Sigmoid colon (tissue), 7 donors: Measurements from ENCODE around the gene MAGEA1. TPM values are rescaled to one million over a fixed set of nuclear protein-coding genes. Genes with fewer than 3 reads are reported as not detected.

Experiments
- DNase-seq: peaks from one replicate; pipeline ENCODE4 v3.0.0-alpha.2; 2019
- H3K27ac ChIP-seq, 4 donors: fragments of 200-600 bp; sonication (generic); one replicate each; pipeline ENCODE4 v1.5.1; 2016 to 2019; ENCODE audit warnings: mild to moderate bottlenecking in 1 of 4
- H3K27me3 ChIP-seq, 3 donors: fragments of 200-600 bp; sonication (generic); one replicate each; pipeline ENCODE4 v1.5.1; 2019; ENCODE audit warnings: mild to moderate bottlenecking in 1 of 3
- H3K36me3 ChIP-seq, 4 donors: fragments of 200-600 bp; sonication (generic); one replicate each; pipeline ENCODE4 v1.5.1; 2016 to 2019
- H3K4me1 ChIP-seq, 4 donors: fragments of 200-600 bp; sonication (generic); one replicate each; pipeline ENCODE4 v1.5.1; 2017 to 2019
- H3K4me3 ChIP-seq, 4 donors: fragments of 200-600 bp; sonication (generic); one replicate each; pipeline ENCODE4 v1.5.1; 2017 to 2019; ENCODE audit warnings: mild to moderate bottlenecking in 2 of 4, moderate library complexity in 1 of 4
- H3K9me3 ChIP-seq, 4 donors: fragments of 200-600 bp in 3 of 4; sonication (generic) in 3 of 4; one replicate each; pipeline versions ENCODE4 v1.5.1 to v1.6.1; 2013 to 2019
- CTCF ChIP-seq, 4 experiments: fragments of 450-650 bp in 3 of 4; fragments of 200-600 bp in 1 of 4; IDR thresholded peaks; one replicate each; pipeline ENCODE4 v1.5.1; 2016 to 2019; ENCODE audit warnings: antibody characterized with exemption in 4 of 4, mild to moderate bottlenecking in 3 of 4, moderate library complexity in 2 of 4
- EP300 ChIP-seq, 4 donors: sonication (generic); formaldehyde crosslinking; IDR thresholded peaks; one replicate each; pipeline ENCODE4 v1.6.1; 2017; ENCODE audit warnings: antibody characterized with exemption in 4 of 4
- POLR2A ChIP-seq, 2 donors: fragments of 450-650 bp; IDR thresholded peaks; one replicate each; pipeline ENCODE4 v1.6.1; 2016; ENCODE audit warnings: antibody characterized with exemption in 2 of 2, mild to moderate bottlenecking in 2 of 2, moderate library complexity in 2 of 2
- POLR2AphosphoS5 ChIP-seq, 4 donors: sonication (generic); formaldehyde crosslinking; IDR thresholded peaks; one replicate each; pipeline ENCODE4 v1.6.1; 2017; ENCODE audit warnings: antibody characterized with exemption in 4 of 4
- WGBS, 2 donors: extraction: QIAGEN DNeasy Blood & Tissue Kit; methylation state at CpG; one replicate each; pipeline ENCODE4 v1.1.7; 2013; 5-methylcytosine and 5-hydroxymethylcytosine counted together
- intact Hi-C: fragments of 100-400 bp; cut with DNase I; formaldehyde crosslinking; loops from one replicate; pipeline ENCODE4 v1.15.1; 2023
- polyA plus RNA-seq, 3 donors: library from polyadenylated mRNA; stranded (reverse); fragments of 200-250 nt; gene quantifications; one replicate each; pipeline ENCODE4 v1.2.3, GENCODE V29; 2013
- total RNA-seq, 4 donors: library from RNA; depleted of rRNA; stranded (reverse); fragments of >200 nt; gene quantifications; one replicate each; pipeline ENCODE4 v1.1.0, GENCODE V29; 2016
- donor health status: healthy with polysubstance abuse.
- donor health status: Bipolar disorder and iron deficiency.
- donor health status: healthy.

The MAGEA1 gene
- total and polyA plus RNA-seq, 7 donors, result not detected

GRCh38 chrX:153216926-153217325, 37.8 kb downstream of the MAGEA1 start:
- H3K4me1 ChIP-seq, result no peaks in the 10 kb centered on the region
- 69 to 84% methylated on average over 1 of the region's 1 CpG for WGBS, 2 donors
- no peak for DNase-seq

GRCh38 chrX:153225438-153226098, 46.5 kb downstream of the MAGEA1 start:
- Histone ChIP-seq H3K27ac (no peak overlapping the region), H3K9me3 (no peaks in the 10 kb centered on the region), H3K4me3 (no peak overlapping the region), H3K4me1 (no peaks in the 10 kb centered on the region), H3K36me3 (no peaks in the 10 kb centered on the region), H3K27me3 (no peaks in the 10 kb centered on the region)
- 73 to 87% methylated on average over 8 of the region's 8 CpGs for WGBS, 2 donors
- intact Hi-C loops, result no loop called here
- TF ChIP-seq POLR2A (IDR thresholded peaks at IDR 0.05), result no peak
- no peak for TF ChIP-seq POLR2AphosphoS5 (IDR thresholded peaks at IDR 0.05)
- no peak for TF ChIP-seq CTCF (IDR thresholded peaks at IDR 0.05)
- no peak for TF ChIP-seq EP300 (IDR thresholded peaks at IDR 0.05)
- no peak for DNase-seq

More at GRCh38 chrX:153216926-153217325, 37.8 kb downstream of the MAGEA1 start:
- no peak overlapping the region for H3K27ac ChIP-seq
- H3K9me3 ChIP-seq, result no peaks in the 10 kb centered on the region
- H3K36me3 ChIP-seq, result no peaks in the 10 kb centered on the region
- no peaks in the 10 kb centered on the region for H3K27me3 ChIP-seq
- H3K4me3 ChIP-seq, result no peak overlapping the region
- intact Hi-C loops, result no loop called here
- no peak for TF ChIP-seq EP300 (IDR thresholded peaks at IDR 0.05)
- TF ChIP-seq POLR2AphosphoS5 (IDR thresholded peaks at IDR 0.05), result no peak
- no peak for TF ChIP-seq CTCF (IDR thresholded peaks at IDR 0.05)
- no peak for TF ChIP-seq POLR2A (IDR thresholded peaks at IDR 0.05)

GRCh38 chrX:153226344-153227185, 47.5 kb downstream of the MAGEA1 start:
- H3K27me3 ChIP-seq, result no peaks in the 10 kb centered on the region
- no peaks in the 10 kb centered on the region for H3K36me3 ChIP-seq
- H3K9me3 ChIP-seq, result no peaks in the 10 kb centered on the region
- intact Hi-C loops, result no loop called here
- 11 to 13% methylated on average over 16 of the region's 16 CpGs for WGBS, 2 donors
- TF ChIP-seq CTCF (IDR thresholded peaks at IDR 0.05) (no peak), POLR2A (IDR thresholded peaks at IDR 0.05) (no peak), POLR2AphosphoS5 (IDR thresholded peaks at IDR 0.05) (no peak), EP300 (IDR thresholded peaks at IDR 0.05) (no peak)
- no peaks in the 10 kb centered on the region for H3K4me1 ChIP-seq
- DNase-seq, result no peak
- H3K27ac ChIP-seq, result no peak overlapping the region
- no peak overlapping the region for H3K4me3 ChIP-seq

Other genes with a start within 250 kb of the MAGEA1 start
- not detected for gene PNMA5, start 185.2 kb upstream of the MAGEA1 start, total RNA-seq
- under 1 TPM in 1 of 3 donors, not detected in 2; 0.03 TPM for gene PNMA5, start 185.2 kb upstream of the MAGEA1 start, polyA plus RNA-seq
- gene PNMA3, start 122.8 kb upstream of the MAGEA1 start, total RNA-seq, result under 1 TPM in 3 of 4 donors, not detected in 1; 0.16 to 0.41 (median 0.36) TPM
- under 1 TPM in 1 of 3 donors, not detected in 2; 0.69 TPM for gene PNMA3, start 122.8 kb upstream of the MAGEA1 start, polyA plus RNA-seq
- gene PNMA6A, start 106.8 kb upstream of the MAGEA1 start, total RNA-seq, result 1 to 10 TPM in 2 of 4 donors, under 1 TPM in 2; 0.36 to 3.1 (median 1.1) TPM
- 1 to 10 TPM in 1 of 3 donors, under 1 TPM in 2; 0.23 to 1.1 (median 0.60) TPM for gene PNMA6A, start 106.8 kb upstream of the MAGEA1 start, polyA plus RNA-seq
- not detected for gene PNMA6F, start 142.5 kb downstream of the MAGEA1 start, total RNA-seq
- not detected for gene PNMA6F, start 142.5 kb downstream of the MAGEA1 start, polyA plus RNA-seq
- 10 to 100 TPM in 2 of 4 donors, 1 to 10 TPM in 2; 8.6 to 13.3 (median 9.9) TPM for gene ZNF275, start 154.9 kb downstream of the MAGEA1 start, total RNA-seq
- gene ZNF275, start 154.9 kb downstream of the MAGEA1 start, polyA plus RNA-seq, result 1 to 10 TPM; 1.4 to 3.7 (median 2.4) TPM
- gene PNMA6E, start 222.1 kb downstream of the MAGEA1 start, total RNA-seq, result not detected
- not detected for gene PNMA6E, start 222.1 kb downstream of the MAGEA1 start, polyA plus RNA-seq
- 1 to 10 TPM in 3 of 4 donors, under 1 TPM in 1; 0.71 to 2.2 (median 2.0) TPM for gene ZFP92, start 232.2 kb downstream of the MAGEA1 start, total RNA-seq
- under 1 TPM in 1 of 3 donors, not detected in 2; 0.35 TPM for gene ZFP92, start 232.2 kb downstream of the MAGEA1 start, polyA plus RNA-seq